ENCODE measurements around the gene SBNO2.

GRCh38 chr19:1115646-1116420, 58.2 kb downstream of the SBNO2 start:
- TF ChIP-seq POLR2A (IDR thresholded peaks at IDR 0.05), result no peak
- TF ChIP-seq CTCF (IDR thresholded peaks at IDR 0.05), result no peak

All from vagina (tissue), 2 donors.